Measurements from ENCODE around the gene LRRC70. TPM values are rescaled to one million over a fixed set of nuclear protein-coding genes. Genes with fewer than 3 reads are reported as not detected.

Gene LRRC70
- total RNA-seq, 6 donors from 2014 or later = 0.89 to 4.8 (median 3.5) TPM

DNA sequence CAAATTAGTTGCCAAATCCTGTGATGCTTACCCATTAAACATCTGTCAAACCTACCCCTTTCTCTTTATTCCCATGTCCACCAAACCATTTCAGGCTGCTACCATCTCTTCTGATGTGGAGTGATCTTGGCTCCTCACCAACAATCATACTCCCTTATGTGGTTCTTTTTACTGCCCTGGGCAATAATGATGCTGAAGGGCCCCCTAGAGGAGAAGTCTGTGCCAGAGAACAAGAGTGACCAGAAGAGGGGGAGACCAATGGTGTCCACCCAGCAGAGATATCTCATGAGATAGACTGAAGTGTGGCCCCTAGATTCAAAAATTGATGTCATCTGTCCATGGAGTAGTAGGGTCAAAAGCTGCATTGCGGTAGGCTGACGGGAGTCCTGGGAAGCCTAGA lies 10.9 kb downstream of the LRRC70 start:
- H3K4me1 ChIP-seq = no peaks in the 10 kb centered on the region
- DNase-seq (no peak), ATAC-seq (ENCODE audit: low FRiP score in 2 of 2) (no peak)
- no peak overlapping the region for H3K27ac ChIP-seq
- H3K36me3 ChIP-seq = peaks cover 0 to 20% (median 3%) of the 10 kb centered on the region in 4 donors
- TF ChIP-seq POLR2A (IDR thresholded peaks at IDR 0.05) (no peak), EP300 (IDR thresholded peaks at IDR 0.05) (no peak), POLR2AphosphoS5 (IDR thresholded peaks at IDR 0.05) (no peak)
- 97% methylated on average over 2 of the region's 2 CpGs for WGBS, 2 donors
- no peak overlapping the region for H3K4me3 ChIP-seq
- H3K9me3 ChIP-seq = no peaks in the 10 kb centered on the region
- no peaks in the 10 kb centered on the region for H3K27me3 ChIP-seq

DNA sequence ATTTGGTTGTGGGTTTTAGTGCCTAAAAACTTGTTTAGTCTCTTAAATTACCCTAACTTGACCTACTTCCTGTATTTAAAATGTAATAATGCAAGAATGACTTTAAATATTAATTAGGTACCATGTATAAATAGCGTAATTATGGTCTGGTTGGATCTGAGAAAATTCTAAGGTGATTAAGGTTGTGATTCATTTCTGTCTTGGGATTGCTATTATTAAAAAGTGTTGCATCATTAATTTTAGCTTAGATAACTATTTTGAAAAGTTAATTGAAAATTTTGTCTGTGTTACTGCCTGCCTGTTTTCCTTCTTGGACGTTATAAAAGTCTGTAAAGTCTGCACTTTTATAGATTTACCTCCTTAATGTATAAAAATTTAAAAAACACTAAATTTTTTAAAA lies 11.8 kb downstream of the LRRC70 start:
- Histone ChIP-seq H3K4me3 (no peak overlapping the region), H3K27ac (no peak overlapping the region), H3K27me3 (no peaks in the 10 kb centered on the region), H3K36me3 (peaks cover 0 to 20% (median 3%) of the 10 kb centered on the region in 4 donors), H3K4me1 (no peaks in the 10 kb centered on the region), H3K9me3 (no peaks in the 10 kb centered on the region)
- TF ChIP-seq, protein P1, sequence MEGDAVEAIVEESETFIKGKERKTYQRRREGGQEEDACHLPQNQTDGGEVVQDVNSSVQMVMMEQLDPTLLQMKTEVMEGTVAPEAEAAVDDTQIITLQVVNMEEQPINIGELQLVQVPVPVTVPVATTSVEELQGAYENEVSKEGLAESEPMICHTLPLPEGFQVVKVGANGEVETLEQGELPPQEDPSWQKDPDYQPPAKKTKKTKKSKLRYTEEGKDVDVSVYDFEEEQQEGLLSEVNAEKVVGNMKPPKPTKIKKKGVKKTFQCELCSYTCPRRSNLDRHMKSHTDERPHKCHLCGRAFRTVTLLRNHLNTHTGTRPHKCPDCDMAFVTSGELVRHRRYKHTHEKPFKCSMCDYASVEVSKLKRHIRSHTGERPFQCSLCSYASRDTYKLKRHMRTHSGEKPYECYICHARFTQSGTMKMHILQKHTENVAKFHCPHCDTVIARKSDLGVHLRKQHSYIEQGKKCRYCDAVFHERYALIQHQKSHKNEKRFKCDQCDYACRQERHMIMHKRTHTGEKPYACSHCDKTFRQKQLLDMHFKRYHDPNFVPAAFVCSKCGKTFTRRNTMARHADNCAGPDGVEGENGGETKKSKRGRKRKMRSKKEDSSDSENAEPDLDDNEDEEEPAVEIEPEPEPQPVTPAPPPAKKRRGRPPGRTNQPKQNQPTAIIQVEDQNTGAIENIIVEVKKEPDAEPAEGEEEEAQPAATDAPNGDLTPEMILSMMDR (IDR thresholded peaks at IDR 0.05) = no peak
- DNase-seq = no peak
- ATAC-seq (ENCODE audit: low FRiP score in 2 of 2) = no peak
- WGBS, 2 donors = 92 to 94% methylated on average over 2 of the region's 2 CpGs

GRCh38 chr5:62592558-62592957 lies 13.9 kb downstream of the LRRC70 start:
- 72 to 89% methylated on average over 8 of the region's 8 CpGs for WGBS, 2 donors
- H3K36me3 ChIP-seq = peaks cover 0 to 20% (median 3%) of the 10 kb centered on the region in 4 donors
- peak in 1 of 2 donors; percentile 42 for DNase-seq
- no peak overlapping the region for H3K4me3 ChIP-seq
- no peaks in the 10 kb centered on the region for H3K9me3 ChIP-seq
- H3K27me3 ChIP-seq = no peaks in the 10 kb centered on the region
- no peak overlapping the region for H3K27ac ChIP-seq
- no peaks in the 10 kb centered on the region for H3K4me1 ChIP-seq
- TF ChIP-seq POLR2A (IDR thresholded peaks at IDR 0.05) (no peak), EP300 (IDR thresholded peaks at IDR 0.05) (no peak), POLR2AphosphoS5 (IDR thresholded peaks at IDR 0.05) (no peak)
- TF ChIP-seq, protein P1 (IDR thresholded peaks at IDR 0.05) = no peak
- ATAC-seq (ENCODE audit: low FRiP score in 2 of 2) = no peak

DNA sequence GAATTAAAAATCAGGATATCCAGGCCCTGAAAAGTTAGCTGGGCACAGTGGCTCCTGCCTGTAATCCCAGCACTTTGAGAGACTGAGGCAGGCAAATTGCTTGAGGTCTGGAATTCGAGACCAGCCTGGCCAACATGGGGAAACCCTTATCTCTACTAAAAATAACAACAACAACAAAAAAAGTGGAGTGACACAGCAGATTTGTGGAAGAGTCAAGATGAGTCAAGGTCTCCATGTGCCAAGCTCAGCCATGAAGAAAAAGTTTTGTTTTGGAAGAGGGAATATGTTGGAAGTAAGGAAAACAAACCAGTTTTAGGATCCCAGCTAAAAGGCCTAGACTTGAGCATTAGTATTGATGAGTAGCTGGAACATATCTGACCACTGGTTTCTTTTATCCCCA lies 14.7 kb downstream of the LRRC70 start:
- no peak for ATAC-seq (ENCODE audit: low FRiP score in 2 of 2)
- Histone ChIP-seq H3K36me3 (peaks cover 0 to 20% (median 3%) of the 10 kb centered on the region in 4 donors), H3K27me3 (no peaks in the 10 kb centered on the region), H3K9me3 (no peaks in the 10 kb centered on the region), H3K27ac (no peak overlapping the region), H3K4me3 (no peak overlapping the region), H3K4me1 (no peaks in the 10 kb centered on the region)
- WGBS, 2 donors = 89 to 93% methylated on average over 1 of the region's 1 CpG
- no peak for DNase-seq
- TF ChIP-seq POLR2A (IDR thresholded peaks at IDR 0.05) = no peak
- no peak for TF ChIP-seq EP300 (IDR thresholded peaks at IDR 0.05)
- TF ChIP-seq POLR2AphosphoS5 (IDR thresholded peaks at IDR 0.05) = no peak
- TF ChIP-seq, protein P1 (IDR thresholded peaks at IDR 0.05) = no peak

DNA sequence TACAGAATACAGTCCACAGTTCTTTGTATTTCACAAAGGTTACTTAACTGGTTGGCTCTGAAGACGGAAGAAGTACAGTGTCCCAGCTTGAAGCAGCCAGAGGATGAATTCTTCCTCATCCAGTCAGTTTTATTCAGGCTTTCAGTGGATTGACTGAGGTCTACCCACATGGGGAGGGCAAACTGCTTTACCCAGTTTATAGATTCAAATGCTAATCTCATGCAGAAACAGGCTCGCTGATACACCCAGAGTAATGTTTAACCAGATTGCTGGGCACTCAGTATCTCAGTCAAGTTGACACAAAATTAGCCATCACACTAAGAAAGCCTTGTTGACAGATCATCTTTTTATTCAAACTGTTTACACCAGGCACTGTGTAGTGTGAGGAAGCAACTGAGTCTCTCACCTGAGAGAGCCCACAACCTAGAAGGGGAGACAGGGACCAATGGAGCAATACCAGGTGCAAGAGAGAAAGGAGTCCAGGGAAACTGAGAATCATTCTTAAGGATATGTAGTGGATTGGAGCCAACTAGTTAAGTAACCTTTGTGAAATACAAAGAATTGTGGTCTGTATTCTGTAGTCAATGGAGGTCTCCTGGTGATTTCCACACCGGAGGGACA lies 15.9 kb downstream of the LRRC70 start:
- H3K27me3 ChIP-seq = no peaks in the 10 kb centered on the region
- no peak overlapping the region for H3K27ac ChIP-seq
- no peaks in the 10 kb centered on the region for H3K4me1 ChIP-seq
- 97% methylated on average over 3 of the region's 3 CpGs for WGBS, 2 donors
- TF ChIP-seq EP300 (IDR thresholded peaks at IDR 0.05) = no peak
- no peak for TF ChIP-seq POLR2AphosphoS5 (IDR thresholded peaks at IDR 0.05)
- TF ChIP-seq, protein P1 (IDR thresholded peaks at IDR 0.05) = no peak
- no peak for TF ChIP-seq POLR2A (IDR thresholded peaks at IDR 0.05)
- no peak for ATAC-seq (ENCODE audit: low FRiP score in 2 of 2)
- no peaks in the 10 kb centered on the region for H3K9me3 ChIP-seq
- peaks cover 0 to 20% (median 3%) of the 10 kb centered on the region in 4 donors for H3K36me3 ChIP-seq
- no peak overlapping the region for H3K4me3 ChIP-seq
- no peak for DNase-seq

Measured in upper lobe of left lung (tissue), 6 donors.